Brain pericyte (primary cell): Measurements from ENCODE around the gene MCRIP1.

Experiments
- DNase-seq: peaks from one replicate; pipeline ENCODE4 v3.0.0-alpha.2; 2012; ENCODE audit warnings: low read depth, low spot score

The MCRIP1 gene, protein sequence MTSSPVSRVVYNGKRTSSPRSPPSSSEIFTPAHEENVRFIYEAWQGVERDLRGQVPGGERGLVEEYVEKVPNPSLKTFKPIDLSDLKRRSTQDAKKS

DNA sequence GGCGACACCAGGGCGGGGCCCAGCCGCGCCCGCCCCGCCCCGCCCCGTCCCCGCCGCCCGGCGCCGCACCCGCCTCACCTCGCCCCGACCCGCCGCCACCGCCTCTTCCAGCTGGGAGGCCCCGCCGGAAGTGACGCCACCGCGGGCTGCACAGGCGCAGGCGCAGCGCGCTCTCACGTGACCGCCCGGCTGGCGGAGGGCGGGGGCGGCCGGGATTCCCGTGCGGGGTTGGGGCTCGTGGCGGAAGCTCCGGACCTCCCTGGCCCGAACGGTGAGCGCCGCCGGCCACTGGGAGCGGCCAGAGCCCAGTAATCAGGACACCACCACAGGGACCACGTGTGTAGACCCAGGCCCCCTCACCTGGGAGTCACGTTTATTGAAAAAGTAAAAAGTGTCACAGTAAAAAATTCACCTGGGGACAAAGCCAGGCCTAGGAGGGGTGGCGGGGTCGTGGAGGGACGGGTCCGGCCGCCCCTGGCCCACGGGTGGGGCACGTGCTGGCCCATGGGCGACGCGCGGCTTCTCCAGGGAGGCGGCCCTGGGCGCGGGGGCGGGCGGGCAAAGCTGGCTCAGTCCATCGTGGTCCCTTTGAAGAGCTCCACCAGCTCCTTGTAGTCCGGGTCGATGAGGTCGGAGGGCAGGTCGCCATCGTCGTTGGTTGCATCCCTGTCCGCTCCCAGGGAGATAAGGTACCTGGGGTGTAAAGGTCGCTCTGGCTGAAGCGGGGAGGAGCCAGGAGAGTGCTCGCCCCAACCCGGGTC lies at the start of gene MCRIP1:
MCRIP1 (minus strand) TSS at position 132 of the 761 bp plus-strand sequence. CDS start 8,785 bp downstream, outside the sequence.
- peak; percentile 62 for DNase-seq

DNA sequence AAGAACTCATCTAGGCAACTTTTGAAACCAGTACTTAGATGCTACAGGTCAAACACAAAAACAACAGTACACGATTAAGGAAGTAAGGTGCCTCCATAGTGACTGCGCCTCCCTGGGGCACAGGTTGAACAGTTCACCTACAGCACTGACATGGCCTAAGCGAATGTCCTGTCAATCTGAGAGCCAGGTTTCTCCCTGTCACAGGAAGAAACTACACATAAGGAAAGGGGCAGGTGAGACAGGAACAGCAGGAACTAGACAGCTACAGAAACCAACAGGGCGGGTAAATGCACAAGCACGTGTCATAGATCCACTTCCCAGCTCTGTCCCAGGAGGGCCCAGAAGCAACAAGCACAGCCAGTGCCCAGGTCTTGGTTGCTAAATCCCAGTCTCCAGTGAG lies 46.0 kb upstream of the MCRIP1 start:
- no peak for DNase-seq

DNA sequence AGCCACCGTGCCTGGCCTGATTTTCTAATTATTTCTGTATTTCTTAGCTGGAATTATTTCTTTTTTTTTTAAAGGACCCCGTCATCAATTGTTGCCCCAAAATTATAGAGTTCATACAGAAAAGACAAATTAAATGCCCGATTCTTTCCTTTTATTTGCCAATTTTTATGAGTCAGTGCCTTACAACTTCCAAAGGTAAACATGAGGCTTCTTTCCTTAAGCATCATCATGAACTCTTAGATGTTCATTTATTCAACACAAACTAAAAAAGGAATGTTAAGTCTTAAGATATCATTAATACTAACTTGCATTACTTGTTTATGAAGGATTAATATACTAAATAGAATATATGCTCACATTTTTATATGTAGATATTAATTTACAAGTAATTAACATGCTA lies 45.2 kb upstream of the MCRIP1 start:
- no peak for DNase-seq

DNA sequence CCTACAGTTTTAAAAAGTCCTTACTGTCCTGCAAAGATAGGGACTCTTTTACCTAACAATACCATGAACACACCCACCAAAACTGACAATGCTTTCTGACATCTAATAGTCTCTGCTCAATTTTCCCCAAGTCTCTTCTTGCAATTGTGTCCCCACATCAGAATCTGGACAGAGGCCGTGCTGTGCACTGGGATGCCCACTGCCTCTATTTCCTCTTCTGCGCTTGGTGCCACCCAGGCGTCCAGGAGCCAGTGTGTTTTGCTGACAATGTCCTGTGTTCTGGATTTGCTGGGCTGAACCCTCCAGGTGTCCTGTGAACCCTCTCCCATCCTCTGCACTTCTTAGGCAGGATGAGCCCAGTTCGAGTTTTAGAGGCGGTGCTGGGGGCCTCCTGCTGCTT lies 44.5 kb upstream of the MCRIP1 start:
- DNase-seq: no peak

DNA sequence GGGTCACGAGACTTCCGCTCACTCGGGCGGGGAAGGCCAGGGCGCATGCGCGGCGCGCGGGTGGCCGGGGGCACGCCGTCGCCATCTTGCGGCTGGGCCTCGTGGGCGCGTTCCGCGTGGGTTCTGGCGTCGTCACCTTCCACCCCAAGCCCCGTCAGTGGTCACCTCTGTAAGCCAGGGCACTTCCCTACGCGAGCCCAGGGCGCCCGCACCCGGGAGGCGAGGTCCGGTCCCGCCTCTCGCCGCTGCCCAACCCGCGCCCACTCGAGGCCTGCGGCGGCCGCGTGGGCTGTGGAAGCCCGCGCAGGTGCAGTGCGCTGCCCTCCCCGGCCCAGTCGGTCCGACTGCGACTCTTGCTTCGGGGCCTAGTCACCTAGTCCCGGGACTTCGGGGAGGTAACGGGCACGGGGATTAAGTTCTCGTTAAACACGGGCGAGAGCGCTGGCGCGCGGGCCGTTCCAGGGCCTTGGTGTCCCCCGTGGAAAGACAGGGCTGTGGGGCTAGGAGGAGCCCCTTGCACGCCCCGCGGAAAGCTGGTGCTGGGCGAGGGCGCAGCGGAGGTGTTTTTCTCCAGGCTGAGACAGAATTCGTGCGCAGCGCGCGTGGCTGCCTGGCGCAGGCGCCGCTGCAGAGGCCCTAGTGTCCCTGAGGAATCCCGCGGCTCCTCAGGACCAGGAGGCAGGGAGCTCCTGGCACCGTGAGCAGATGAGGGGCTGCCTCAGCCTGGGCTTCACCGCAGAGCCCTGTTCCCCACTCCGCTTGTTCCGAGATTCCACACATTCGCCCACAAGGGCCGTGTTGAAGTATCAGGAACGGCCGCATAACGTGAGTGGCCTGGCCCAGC lies 38.5 kb upstream of the MCRIP1 start:
- DNase-seq: no peak

DNA sequence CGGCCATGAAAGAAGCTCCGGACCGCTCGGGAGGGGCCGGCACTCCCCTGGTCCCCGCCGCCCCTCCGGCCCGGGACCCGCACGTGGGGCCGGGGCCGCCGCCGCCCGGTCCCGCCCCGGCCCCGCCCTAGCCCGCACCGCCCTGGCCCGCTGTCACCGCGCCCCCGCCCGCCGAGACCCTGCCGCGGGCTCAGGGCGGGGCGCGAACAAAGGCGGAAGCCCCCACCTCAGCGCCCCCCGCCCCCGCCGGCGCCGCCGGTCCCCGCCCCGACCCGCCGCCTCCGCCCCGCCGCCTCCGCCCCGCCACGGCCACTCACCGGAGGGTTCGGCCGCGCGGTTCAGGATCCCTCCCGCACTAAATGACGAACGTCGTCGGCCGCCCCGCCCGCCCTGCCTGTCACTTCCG lies 37.9 kb upstream of the MCRIP1 start, which contains the start of gene ARHGDIA:
ARHGDIA (minus strand) TSS at position 357 of the 406 bp plus-strand sequence. CDS start 1,407 bp downstream, outside the sequence.
- no peak for DNase-seq

DNA sequence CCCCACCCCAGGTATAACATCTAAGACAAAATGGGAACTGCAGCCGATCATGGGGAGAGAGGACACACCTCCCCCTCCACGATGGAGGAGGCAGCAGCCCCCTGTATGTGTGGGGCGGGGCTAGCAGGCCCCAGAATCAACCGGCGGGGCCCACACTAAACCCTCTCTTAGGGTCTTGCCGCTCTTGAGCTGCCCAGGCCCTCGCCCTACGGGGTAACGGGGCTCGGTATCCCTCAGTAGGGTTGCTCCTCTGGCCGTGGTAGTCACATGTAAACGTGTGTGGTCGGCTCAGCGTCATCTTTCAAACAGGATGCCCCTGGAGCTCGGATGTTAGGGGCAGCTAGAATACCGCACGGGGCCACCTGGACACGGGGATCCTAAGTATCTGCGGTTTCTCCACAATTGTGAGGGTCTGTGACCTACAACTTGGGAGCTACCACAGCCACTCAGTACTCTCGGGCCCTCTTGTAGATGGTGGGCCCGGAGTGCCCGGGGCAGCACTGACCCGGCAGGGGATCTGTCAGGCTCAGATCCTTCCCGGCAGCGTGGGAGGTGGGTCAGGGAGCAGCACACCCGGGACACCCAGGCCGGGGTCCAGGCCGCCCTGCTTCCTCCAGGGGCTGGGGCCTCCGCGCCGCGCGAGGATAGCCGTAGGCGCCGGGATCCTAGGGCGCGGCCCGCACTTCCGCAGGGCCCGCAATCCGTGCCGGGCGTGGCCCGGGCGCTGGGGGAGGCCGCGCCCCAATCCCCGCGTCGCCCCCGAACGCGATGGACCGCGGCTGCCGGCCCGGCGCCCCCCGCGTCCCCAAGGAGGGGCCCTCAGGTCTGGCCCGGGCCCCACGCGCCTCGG lies 37.3 kb upstream of the MCRIP1 start:
- DNase-seq: no peak

DNA sequence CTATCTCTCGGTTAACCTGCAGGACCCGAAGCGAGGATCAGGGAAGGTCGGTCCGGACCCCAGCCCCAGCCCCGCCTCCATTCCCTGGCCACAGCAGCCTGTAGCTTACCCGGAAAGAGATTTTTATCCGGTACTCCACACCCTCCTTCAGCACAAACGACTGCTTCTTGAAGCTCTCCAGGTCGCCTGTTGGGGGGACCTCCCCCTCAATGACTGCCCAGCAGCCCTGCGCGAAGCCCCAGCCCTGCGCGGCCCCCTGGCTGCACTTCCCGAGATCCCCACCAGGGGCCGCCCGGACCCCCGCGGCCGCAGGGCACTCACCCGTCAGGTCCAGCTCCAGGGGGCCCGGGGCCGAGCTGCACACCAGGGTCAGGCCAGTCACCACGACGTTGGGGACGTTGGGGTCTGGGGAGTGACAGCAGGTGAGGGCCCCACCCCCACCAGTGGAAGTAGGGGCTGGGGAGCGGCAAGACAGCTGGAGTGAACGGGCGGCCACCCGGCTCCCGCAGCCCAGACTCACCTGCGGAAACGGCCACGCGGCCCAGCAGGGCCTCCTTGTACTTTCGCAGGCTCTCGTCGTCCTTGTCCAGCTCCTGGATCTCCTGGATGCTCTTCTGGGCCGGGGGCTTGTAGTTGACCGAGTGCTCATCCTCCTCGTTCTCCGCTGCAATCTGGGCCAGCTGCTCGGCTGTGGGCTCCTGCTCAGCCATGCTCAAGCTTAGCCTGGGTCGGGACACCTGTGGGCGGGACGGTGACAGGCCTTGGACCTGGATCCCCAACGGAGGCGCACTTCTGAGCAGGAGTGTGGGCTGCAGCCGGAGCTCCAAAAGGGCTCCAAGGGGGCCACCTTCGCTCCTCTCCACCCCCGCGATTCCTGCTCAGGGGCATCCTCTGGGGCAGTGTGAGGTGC lies 36.4 kb upstream of the MCRIP1 start:
- DNase-seq: no peak

DNA sequence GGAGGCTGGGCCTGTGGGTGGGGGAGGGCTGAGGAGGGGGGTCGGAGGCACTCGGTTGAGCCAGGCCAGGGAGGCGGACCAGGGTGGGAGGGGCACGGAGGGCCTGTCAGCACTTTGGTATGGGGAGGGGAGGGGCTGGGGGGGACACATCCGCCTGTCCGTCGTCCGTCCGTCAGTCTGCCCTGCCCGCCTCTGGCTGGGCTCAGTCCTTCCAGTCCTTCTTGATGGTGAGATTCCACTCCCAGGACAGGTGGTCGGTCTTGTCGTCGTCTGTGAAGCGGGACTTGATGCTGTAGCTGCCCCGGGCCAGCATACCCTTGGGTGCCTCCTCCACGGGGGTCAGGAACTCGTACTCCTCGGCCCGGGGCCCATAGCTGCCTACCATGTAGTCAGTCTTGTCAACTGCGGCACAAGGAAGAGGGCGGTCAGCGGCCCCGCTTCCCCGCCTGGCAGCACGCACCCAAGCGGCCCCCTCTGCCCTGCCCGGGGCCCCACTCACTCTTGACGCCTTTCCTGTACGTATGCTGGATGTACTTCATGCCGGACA lies 35.7 kb upstream of the MCRIP1 start:
- no peak for DNase-seq

DNA sequence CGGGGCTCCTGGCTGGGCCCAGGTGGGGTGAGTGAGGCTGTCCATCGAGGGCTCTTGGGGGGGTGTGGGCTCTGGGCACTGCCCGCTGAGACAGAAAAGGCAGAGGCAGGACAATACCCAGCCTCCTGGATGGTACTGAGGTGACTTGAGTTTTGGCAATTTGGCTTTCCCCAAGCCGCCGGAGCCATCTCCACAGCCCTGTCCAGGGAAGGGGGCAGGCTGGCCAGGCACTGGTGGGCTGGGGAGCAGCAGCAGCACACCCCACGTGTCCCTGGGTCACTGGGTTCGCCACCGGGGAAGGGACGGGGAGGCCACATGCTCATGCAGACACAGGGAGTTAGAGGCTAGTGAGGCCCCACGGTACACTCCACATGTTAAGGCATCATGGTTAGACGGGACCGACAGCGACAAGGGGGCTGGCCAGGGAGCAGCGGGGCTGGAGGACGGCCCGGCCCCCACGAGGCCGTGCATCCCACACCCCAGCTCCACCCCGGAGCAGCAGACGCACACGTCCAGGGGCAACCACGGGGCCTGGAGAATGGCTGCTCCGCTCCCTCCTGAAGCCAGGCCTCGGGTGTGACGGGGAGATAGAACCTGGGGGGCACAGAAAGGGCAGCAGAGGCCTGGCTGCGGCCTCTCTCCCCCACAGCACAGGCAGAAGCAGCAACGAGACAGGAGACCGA lies 35.0 kb upstream of the MCRIP1 start:
- DNase-seq: no peak

DNA sequence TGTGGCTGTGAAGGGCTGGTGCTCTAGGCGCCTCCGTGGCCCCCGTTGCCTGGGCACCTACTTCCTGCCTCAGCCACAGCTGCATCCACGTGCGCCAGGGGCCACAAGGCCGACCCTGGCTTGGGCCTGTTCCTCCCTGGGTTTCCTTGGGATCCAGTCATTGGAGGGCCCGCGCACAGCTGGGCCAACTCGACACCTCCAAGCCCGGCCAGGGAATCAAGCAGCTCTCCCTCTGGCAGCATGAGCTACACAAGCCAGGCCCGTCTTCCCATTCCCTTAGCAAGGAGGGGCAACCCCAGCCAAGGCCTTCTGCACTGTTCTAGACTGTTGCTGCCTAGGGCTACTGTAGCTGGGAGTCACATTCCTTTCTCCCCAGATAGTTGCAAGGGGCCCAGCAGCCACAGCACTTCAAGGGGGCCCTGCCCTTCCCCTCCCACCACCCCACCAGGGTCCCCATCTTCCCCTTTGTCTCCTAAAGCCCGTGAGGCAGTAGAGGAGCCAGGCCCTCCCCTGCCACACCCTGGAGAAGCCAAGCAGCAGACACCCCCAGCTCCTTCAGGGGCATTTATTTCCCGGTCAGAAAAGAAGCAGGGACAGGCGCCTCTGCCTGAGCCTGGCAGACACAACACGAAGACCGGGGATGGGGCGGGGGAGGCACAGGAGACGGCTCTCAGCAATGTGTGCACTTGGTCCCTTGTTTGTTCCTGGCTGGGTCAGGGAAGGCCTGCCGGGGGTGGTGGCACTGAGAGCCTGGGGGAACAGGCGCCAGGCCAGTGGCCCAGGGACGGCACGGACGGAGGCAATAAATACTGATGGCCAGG lies 34.3 kb upstream of the MCRIP1 start:
- no peak for DNase-seq

DNA sequence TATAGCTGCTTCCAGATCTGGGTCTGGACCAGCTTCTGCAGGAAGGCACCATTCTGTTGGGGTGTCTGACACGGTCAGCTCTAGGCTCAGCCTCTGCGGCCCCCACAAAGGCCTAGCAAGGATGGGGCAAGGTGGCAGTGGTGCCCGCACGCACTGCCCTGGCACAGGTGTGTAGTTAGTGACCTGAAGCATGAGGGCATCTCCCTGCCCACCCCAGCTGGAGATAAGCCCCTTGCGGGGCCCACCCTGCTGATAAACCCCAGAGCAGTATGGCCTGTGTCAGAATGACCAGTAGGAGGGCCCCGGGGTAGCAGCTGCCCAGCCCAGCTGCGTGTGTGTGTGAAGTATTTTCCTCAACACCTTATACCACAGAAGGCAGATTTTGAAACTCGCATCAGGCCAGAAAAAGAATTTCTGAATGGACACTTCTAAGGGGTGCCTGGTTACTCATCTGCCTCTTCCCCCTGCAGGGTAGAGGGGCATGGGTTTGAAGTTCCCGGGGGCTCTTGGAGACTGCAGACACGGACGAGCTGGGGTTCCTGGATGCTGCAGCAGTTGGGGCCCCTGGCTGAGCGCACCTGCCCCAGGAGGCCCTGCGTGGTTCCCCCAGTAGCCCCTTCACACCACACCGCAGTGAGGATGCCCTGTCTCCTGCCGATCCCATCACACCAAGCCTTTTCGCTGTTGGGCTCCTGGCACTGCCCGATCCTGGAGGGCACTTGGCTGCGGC lies 33.5 kb upstream of the MCRIP1 start:
- no peak for DNase-seq

DNA sequence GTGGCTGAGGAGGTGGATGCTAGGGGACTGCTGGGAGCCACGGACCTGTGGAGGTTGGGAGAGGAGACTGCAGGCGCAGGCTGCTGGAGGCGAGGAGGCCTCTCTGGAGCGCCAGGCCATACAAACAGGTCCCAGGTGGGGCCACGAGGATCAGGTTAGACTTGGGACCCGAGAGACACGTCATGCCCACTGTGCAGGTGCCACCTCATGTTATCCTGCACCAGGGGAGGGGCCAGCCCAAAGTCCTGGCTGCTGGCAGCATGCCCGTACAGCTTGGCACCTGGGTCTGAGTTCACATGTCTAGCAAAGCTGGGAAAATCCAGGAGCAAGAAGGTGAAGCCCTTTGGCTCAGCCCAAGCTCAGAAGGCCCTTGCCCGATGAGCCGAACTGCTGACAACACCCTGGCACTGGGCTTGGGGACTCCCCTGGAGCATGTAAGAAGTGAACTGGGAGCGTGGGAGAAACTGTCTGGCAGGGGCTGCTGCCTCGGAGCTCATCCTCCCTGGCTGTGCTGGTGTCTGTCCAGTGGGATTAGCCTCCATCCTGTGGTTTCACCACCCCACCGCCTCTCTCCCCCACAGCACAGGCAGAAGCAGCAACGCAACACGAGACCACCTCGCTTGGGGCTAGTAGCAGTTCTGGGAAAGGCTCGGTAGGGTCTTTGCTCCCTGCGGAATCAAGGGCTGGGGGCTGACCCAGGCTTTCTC lies 32.8 kb upstream of the MCRIP1 start:
- no peak for DNase-seq

DNA sequence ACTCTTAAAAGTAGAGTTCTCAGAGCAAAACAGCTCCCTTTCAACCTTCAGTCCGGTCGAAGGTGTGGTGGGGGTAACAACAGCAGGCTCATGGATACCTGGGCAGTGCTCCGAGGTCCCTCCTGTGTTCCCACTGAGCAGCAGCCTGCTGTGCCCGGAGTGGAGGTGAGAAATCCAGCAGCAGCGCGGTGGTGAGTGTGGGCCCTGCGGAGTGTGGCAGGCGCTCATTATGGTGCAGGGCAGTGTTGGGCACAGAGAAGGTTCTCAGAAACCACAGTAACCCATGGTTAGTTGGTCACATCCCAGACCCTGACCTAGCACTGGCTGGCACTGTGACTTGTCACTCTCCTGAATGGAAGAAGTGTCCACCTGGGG lies 32.3 kb upstream of the MCRIP1 start:
- DNase-seq: no peak

DNA sequence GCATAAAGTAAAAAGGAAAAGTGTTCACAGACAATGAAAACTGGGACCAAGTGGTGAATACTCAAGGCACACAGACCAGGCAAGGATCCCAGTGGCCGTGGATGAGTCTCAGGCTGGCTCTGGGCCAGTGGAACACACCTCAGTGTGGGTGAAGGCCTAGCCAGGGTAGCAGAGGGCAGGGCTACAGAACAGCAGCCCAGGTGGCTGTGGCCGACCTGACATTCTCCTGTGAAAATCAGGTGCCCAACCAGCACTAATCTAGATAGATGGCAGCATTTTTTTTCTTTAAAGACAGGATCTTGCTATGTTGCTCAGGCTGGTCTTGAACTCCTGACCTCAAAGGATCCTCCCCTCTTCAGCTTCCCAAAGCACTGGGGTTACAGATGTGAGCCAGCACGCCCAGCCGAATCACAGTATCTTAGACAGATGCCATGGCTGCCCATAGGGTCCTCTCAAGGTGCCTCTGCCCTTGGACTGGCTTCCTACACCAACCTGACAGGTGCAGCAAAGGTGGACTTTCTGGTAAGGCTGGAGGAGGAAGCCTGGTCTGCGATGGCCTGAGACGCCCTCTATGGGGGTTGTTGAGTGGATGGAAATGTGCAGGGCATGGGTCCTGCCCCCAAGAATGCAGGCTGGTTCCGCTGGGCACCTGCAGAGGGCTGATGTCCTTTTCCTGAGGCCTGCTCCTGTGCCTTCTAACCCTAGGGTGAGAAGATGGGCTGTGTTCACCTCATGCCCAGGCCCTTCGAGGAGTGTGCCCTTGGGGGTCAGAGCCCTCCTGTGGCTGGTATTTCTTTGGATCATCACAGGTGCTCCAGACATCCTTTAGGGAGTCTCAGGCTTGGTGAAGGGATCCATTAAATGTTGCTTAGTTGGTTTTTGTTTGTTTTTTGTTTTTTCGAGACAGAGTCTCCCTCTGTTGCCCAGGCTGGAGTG lies 31.0 kb upstream of the MCRIP1 start:
- DNase-seq: no peak

DNA sequence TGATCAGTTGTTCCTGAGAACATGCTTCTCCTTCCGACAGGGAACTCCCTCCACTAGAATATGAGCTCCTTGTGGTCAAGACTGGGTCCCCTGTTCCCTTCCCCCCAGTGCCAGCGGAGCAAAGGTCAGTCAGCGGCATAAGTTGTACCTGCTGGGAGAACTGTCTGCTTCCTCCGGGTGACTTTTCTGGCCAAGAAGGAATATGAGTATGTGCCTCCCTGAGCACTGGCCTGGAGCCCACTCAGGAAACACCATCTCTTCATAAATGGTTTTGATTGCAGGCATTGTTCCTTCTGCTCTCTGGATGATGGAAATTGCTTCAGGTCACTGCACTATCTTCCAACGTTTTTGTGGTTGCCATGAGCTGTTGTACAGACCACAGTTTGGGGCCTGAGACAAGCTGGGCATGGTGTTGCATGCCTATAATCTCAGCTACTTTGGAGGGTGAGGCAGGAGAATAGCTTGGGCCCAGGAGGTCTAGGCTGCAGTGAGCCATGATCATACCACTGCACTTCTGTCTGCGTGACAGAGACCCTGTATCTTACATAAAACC lies 30.1 kb upstream of the MCRIP1 start:
- DNase-seq: no peak
